H1 (cell line): ENCODE data around the gene CNST. TPM values are rescaled to one million over a fixed set of nuclear protein-coding genes. Genes with fewer than 3 reads are reported as not detected.

ENCODE experiments used
- CTCF ChIA-PET: fragments of 300-600 bp; sonication (Branson Sonifier 250); formaldehyde crosslinking; loops from one replicate; lab custom pipeline; 2021; ENCODE audit not compliant: partially characterized antibody; lab: Charles Lee
- POLR2A ChIA-PET: fragments of 300-600 bp; sonication (Branson Sonifier 250); formaldehyde crosslinking; loops from one replicate; lab custom pipeline; 2021; ENCODE audit warnings: inconsistent platforms; ENCODE audit not compliant: partially characterized antibody; lab: Charles Lee
- DNase-seq, 2 experiments: peaks; one replicate each; pipeline versions ENCODE4 v3.0.0 to v3.0.0-alpha.2; 2010 to 2022; ENCODE audit warnings: low spot score in 2 of 2, low read depth in 1 of 2, mixed read lengths in 1 of 2
- FAIRE-seq: peaks from 2 replicates; lab custom pipeline; 2011; peaks lifted over from hg19 to GRCh38; lab: Jason Lieb, UNC
- H2AFZ ChIP-seq: 2 replicates; pipeline ENCODE4 v1.8.1; 2012; ENCODE audit warnings: low read length, inconsistent platforms
- H2AK5ac ChIP-seq: 2 replicates; pipeline ENCODE4 v1.6.1; 2013; ENCODE audit warnings: low read depth, low read length
- H2BK120ac ChIP-seq: replicated peaks from 2 replicates; pipeline ENCODE3; 2013; ENCODE audit warnings: low read depth, low read length, inconsistent platforms
- H2BK12ac ChIP-seq: 2 replicates; pipeline ENCODE4 v1.6.1; 2013; ENCODE audit warnings: low read depth, low read length
- H2BK15ac ChIP-seq: 2 replicates; pipeline ENCODE4 v1.6.1; 2013; ENCODE audit warnings: low read length
- H2BK20ac ChIP-seq: 2 replicates; pipeline ENCODE4 v1.6.1; 2013; ENCODE audit warnings: low read length
- H2BK5ac ChIP-seq: 2 replicates; pipeline ENCODE4 v1.6.1; 2013; ENCODE audit warnings: low read depth, low read length
- H3K14ac ChIP-seq: 2 replicates; pipeline ENCODE4 v1.6.1; 2013; ENCODE audit warnings: inconsistent platforms; ENCODE audit not compliant: insufficient read length
- H3K18ac ChIP-seq: 2 replicates; pipeline ENCODE4 v1.6.1; 2013; ENCODE audit warnings: low read length; ENCODE audit errors: extremely low read depth
- H3K23ac ChIP-seq: 2 replicates; pipeline ENCODE4 v1.6.1; 2013; ENCODE audit warnings: inconsistent platforms; ENCODE audit not compliant: insufficient read length
- H3K23me2 ChIP-seq: 2 replicates; pipeline ENCODE4 v1.6.1; 2013; ENCODE audit warnings: low read depth, low read length
- H3K27ac ChIP-seq: 2 replicates; pipeline ENCODE4 v1.6.1; 2011; ENCODE audit warnings: low read depth, low read length, inconsistent platforms
- H3K27me3 ChIP-seq, 4 experiments: replicated peaks in 1 of 4; 1 replicate in 1 of 4; 2 replicates in 3 of 4; pipeline versions ENCODE4 v1.6.1 to v1.8.1; 2011 to 2013; ENCODE audit warnings: low read length in 3 of 4, mild to moderate bottlenecking in 3 of 4, inconsistent platforms in 2 of 4, mixed read lengths in 2 of 4, moderate library complexity in 1 of 4; ENCODE audit not compliant: control insufficient read depth in 3 of 4, insufficient read depth in 3 of 4; ENCODE audit errors: extremely low read depth in 1 of 4
- H3K36me3 ChIP-seq, 4 experiments: 2 replicates each; pipeline versions ENCODE4 v1.6.1 to v1.8.1; 2011 to 2013; ENCODE audit warnings: mild to moderate bottlenecking in 4 of 4, low read length in 3 of 4, moderate library complexity in 2 of 4, control low read depth in 1 of 4, inconsistent platforms in 1 of 4; ENCODE audit not compliant: insufficient read depth in 4 of 4, control insufficient read depth in 2 of 4
- H3K4ac ChIP-seq: replicated peaks from 2 replicates; pipeline ENCODE3; 2013; ENCODE audit warnings: low read length, low read depth, mixed read lengths, inconsistent platforms; ENCODE audit not compliant: insufficient read length
- H3K4me1 ChIP-seq, 4 experiments: replicated peaks in 1 of 4; 1 replicate in 1 of 4; 2 replicates in 3 of 4; pipeline versions ENCODE4 v1.6.1 to v1.8.1; 2011 to 2013; ENCODE audit warnings: low read length in 3 of 4, inconsistent platforms in 2 of 4, mixed read lengths in 1 of 4; ENCODE audit not compliant: insufficient read depth in 4 of 4, control insufficient read depth in 3 of 4
- H3K4me2 ChIP-seq, 2 experiments: 2 replicates each; pipeline versions ENCODE4 v1.6.1 to v1.8.1; 2011 to 2013; ENCODE audit warnings: low read depth in 2 of 2, low read length in 2 of 2, control low read depth in 1 of 2, inconsistent platforms in 1 of 2, mild to moderate bottlenecking in 1 of 2; ENCODE audit not compliant: insufficient read depth in 1 of 2
- H3K4me3 ChIP-seq, 4 experiments: fragments of 200-600, 300-600 bp in 1 of 4; sonication (generic), shearing (Covaris generic), sonication (Bioruptor Twin) in 1 of 4; 2 replicates each; pipeline versions ENCODE4 v1.5.1 to v1.8.1; 2011 to 2016; ENCODE audit warnings: low read length in 4 of 4, low read depth in 3 of 4, control low read depth in 2 of 4, inconsistent platforms in 2 of 4, mild to moderate bottlenecking in 2 of 4, mixed read lengths in 1 of 4, moderate library complexity in 1 of 4; ENCODE audit not compliant: insufficient read depth in 2 of 4; ENCODE audit errors: extremely low read depth in 1 of 4
- H3K56ac ChIP-seq: replicated peaks from 2 replicates; pipeline ENCODE3; 2013; ENCODE audit warnings: low read depth, mild to moderate bottlenecking, mixed read lengths, low read length, inconsistent platforms; ENCODE audit not compliant: insufficient read length
- H3K79me1 ChIP-seq: 2 replicates; pipeline ENCODE4 v1.6.1; 2013; ENCODE audit warnings: low read depth, low read length, control low read depth
- H3K79me2 ChIP-seq, 2 experiments: 2 replicates each; pipeline versions ENCODE4 v1.6.1 to v1.8.1; 2012 to 2013; ENCODE audit warnings: low read length in 2 of 2, mild to moderate bottlenecking in 2 of 2, inconsistent platforms in 1 of 2; ENCODE audit not compliant: insufficient read depth in 2 of 2, control insufficient read depth in 1 of 2
- H3K9ac ChIP-seq, 4 experiments: replicated peaks in 1 of 4; 1 replicate in 1 of 4; 2 replicates in 3 of 4; pipeline versions ENCODE4 v1.6.1 to v1.8.1; 2011 to 2013; ENCODE audit warnings: low read depth in 3 of 4, low read length in 3 of 4, control low read depth in 2 of 4, mild to moderate bottlenecking in 2 of 4, moderate library complexity in 2 of 4, inconsistent platforms in 1 of 4; ENCODE audit errors: extremely low read depth in 1 of 4
- H3K9me3 ChIP-seq, 2 experiments: 2 replicates each; pipeline versions ENCODE4 v1.6.1 to v1.8.1; 2012 to 2013; ENCODE audit warnings: mild to moderate bottlenecking in 2 of 2, moderate library complexity in 2 of 2, control low read depth in 1 of 2, inconsistent platforms in 1 of 2, low read depth in 1 of 2, low read length in 1 of 2, mixed read lengths in 1 of 2; ENCODE audit not compliant: insufficient read depth in 2 of 2
- H4K20me1 ChIP-seq, 2 experiments: replicated peaks in 1 of 2; 2 replicates each; pipeline versions ENCODE3 to v1.8.1; 2011 to 2013; ENCODE audit warnings: inconsistent platforms in 2 of 2, low read length in 2 of 2, mild to moderate bottlenecking in 1 of 2; ENCODE audit not compliant: insufficient read depth in 2 of 2, control insufficient read depth in 1 of 2
- H4K5ac ChIP-seq: 2 replicates; pipeline ENCODE4 v1.6.1; 2013; ENCODE audit warnings: low read length, low read depth, mixed read lengths, inconsistent platforms; ENCODE audit not compliant: insufficient read length
- H4K8ac ChIP-seq: 2 replicates; pipeline ENCODE4 v1.8.0; 2013; ENCODE audit warnings: mild to moderate bottlenecking, moderate library complexity, low read length, inconsistent platforms; ENCODE audit not compliant: insufficient read depth; ENCODE audit errors: extremely low read depth
- H4K91ac ChIP-seq: replicated peaks from 2 replicates; pipeline ENCODE3; 2013; ENCODE audit warnings: low read length, mixed read lengths, inconsistent platforms; ENCODE audit not compliant: insufficient read length
- ATF2 ChIP-seq: IDR thresholded peaks from 2 replicates; pipeline ENCODE4 v1.6.1; 2012; ENCODE audit warnings: low read length, inconsistent platforms
- CTBP2 ChIP-seq: IDR thresholded peaks from 2 replicates; pipeline ENCODE4 v1.7.0; 2011; ENCODE audit warnings: borderline replicate concordance, mild to moderate bottlenecking, moderate library complexity, mixed read lengths, low read length; ENCODE audit not compliant: insufficient read depth, insufficient read length
- GABPA ChIP-seq: IDR thresholded peaks from 2 replicates; pipeline ENCODE4 v1.6.1; 2011; ENCODE audit warnings: mild to moderate bottlenecking, low read length, moderate library complexity, borderline replicate concordance; ENCODE audit not compliant: insufficient read depth
- KDM4A ChIP-seq: IDR thresholded peaks from one replicate; pipeline ENCODE4 v1.7.1; 2012; ENCODE audit warnings: low read depth, mild to moderate bottlenecking, moderate library complexity, low read length, inconsistent platforms; ENCODE audit not compliant: severe bottlenecking
- RAD21 ChIP-seq, 2 experiments: IDR thresholded peaks in 1 of 2; conservative IDR thresholded peaks in 1 of 2; 2 replicates each; pipeline ENCODE4 v1.6.1; 2011; ENCODE audit warnings: low read depth in 2 of 2, low read length in 2 of 2, improper control_type of control experiment in 1 of 2, inconsistent platforms in 1 of 2, mild to moderate bottlenecking in 1 of 2, moderate library complexity in 1 of 2
- SAP30 ChIP-seq: fragments of 300-600 bp; sonication (generic); IDR thresholded peaks from 2 replicates; pipeline ENCODE4 v1.7.1; 2012; ENCODE audit warnings: low read length, moderate library complexity, mild to moderate bottlenecking, inconsistent platforms; ENCODE audit not compliant: insufficient read depth, insufficient replicate concordance
- SP1 ChIP-seq: IDR thresholded peaks from 2 replicates; pipeline ENCODE4 v1.6.1; 2011; ENCODE audit warnings: low read depth, low read length
- WGBS, 2 experiments: shearing (Covaris generic) in 1 of 2; methylation state at CpG; one replicate each; pipeline versions ENCODE4 v1.1.6 to v1.1.7; 2013 to 2015; ENCODE audit warnings: low lambda C conversion rate in 2 of 2, mixed read lengths in 2 of 2, inconsistent platforms in 1 of 2, low coverage in 1 of 2, missing lambda C conversion rate in 1 of 2; ENCODE audit not compliant: insufficient replicate concordance in 2 of 2, insufficient coverage in 1 of 2, insufficient read length in 1 of 2; ENCODE audit errors: extremely low coverage in 1 of 2, missing lambda C conversion rate in 1 of 2; 5-methylcytosine and 5-hydroxymethylcytosine counted together
- polyA plus RNA-seq, 7 experiments: library from polyadenylated mRNA; depleted of rRNA in 3 of 7; stranded (reverse) in 5 of 7; unstranded in 2 of 7; fragments of >200 nt in 5 of 7; fragments of 200-250 nt in 2 of 7; gene quantifications; 1 replicate in 5 of 7; 2 replicates in 1 of 7; 4 replicates in 1 of 7; pipeline versions ENCODE4 v1.2.1 to v1.2.3, GENCODE V29; 2011 to 2013; ENCODE audit warnings: missing spikeins in 2 of 7, mixed read lengths in 2 of 7
- total RNA-seq: library from RNA; stranded (reverse); fragmentation: NEBNext Ultra II Directional; extraction: Animal tissue kit (Norgen Biotek cat#: 25700); gene quantifications from 2 replicates; pipeline ENCODE4 v1.2.1, GENCODE V29; 2021
- TF ChIP-seq, protein P1 (sequence below), 3 experiments: IDR thresholded peaks; 1 replicate in 2 of 3; 2 replicates in 1 of 3; pipeline versions ENCODE4 v1.5.1 to v1.6.1; 2011; ENCODE audit warnings: low read length in 3 of 3, mild to moderate bottlenecking in 3 of 3, inconsistent platforms in 2 of 3, low read depth in 1 of 3, moderate library complexity in 1 of 3; ENCODE audit not compliant: insufficient read depth in 1 of 3; ENCODE audit errors: control extremely low read depth in 1 of 3

Gene CNST
- total and polyA plus RNA-seq, 2 of the 8 experiments (the other 6 are each of a cell fraction or from before 2014, with no cell fraction given), result 5.3 to 21.3 TPM

DNA sequence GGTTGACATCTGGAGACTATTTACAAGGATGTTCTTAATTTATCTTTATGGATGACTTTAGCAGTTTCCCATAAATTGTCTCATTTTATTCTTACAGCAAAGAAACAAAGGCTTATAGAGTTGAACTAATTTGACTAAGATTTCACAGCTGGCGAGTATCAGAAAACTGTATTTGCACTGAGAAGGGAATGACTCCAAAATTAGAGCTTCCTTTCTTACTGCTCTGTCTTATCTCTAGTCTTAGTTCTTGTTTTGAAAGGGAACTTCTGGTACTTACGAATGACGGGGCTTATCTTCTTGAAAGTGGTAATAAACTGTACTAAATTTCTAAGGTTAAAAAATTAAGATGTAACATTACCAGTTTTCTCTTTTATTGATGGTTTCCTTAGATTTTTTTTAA lies 13.6 kb downstream of the CNST start:
- Histone ChIP-seq H4K91ac (no peak overlapping the region), H3K14ac (no peak overlapping the region), H2BK12ac (no peak overlapping the region), H4K20me1 (no peaks in the 10 kb centered on the region), H3K4ac (no peak overlapping the region), H3K18ac (no peak overlapping the region), H2BK120ac (no peak overlapping the region), H3K9ac (no peak overlapping the region), H3K36me3 (no peaks in the 10 kb centered on the region), H3K4me1 (no peaks in the 10 kb centered on the region), H2AFZ (no peak overlapping the region), H2AK5ac (no peak overlapping the region), H3K4me3 (no peak overlapping the region), H3K27ac (no peak overlapping the region), H3K27me3 (no peaks in the 10 kb centered on the region), H2BK20ac (no peak overlapping the region), H2BK15ac (no peak overlapping the region), H3K79me1 (no peaks in the 10 kb centered on the region; the same call in 1 of the 2 replicates), H3K56ac (no peak overlapping the region), H3K9me3 (no peaks in the 10 kb centered on the region), H3K4me2 (no peak overlapping the region), H3K23me2 (no peaks in the 10 kb centered on the region), H2BK5ac (no peak overlapping the region), H4K8ac (no peak overlapping the region), H3K23ac (no peak overlapping the region), H3K79me2 (peaks cover 0 to 34% of the 10 kb centered on the region in 2 experiments; a peak in 2 of 4 replicates), H4K5ac (no peak overlapping the region)
- ChIA-PET CTCF (interaction anchor here (0.6 to 1.1 kb wide), 2 partner anchors 29 to 160 kb away, joined by 3 read pairs; no protein-coding TSS in a partner anchor), POLR2A (interaction anchor here (0.6 kb wide), 1 partner anchor 112 kb away, joined by 3 read pairs; no protein-coding TSS in a partner anchor)
- FAIRE-seq (no peak), DNase-seq (no peak)
- 89% methylated on average over 3 of the region's 3 CpGs; no CpG with 5 or more reads in 1 of the 2 experiments for WGBS, 2 experiments
- TF ChIP-seq KDM4A (no peak), SAP30 (no peak), CTBP2 (no peak), SP1 (no peak), RAD21 (IDR thresholded peaks at IDR 0.05 in 1 of 2, conservative IDR thresholded peaks at IDR 0.05 in 1 of 2; ENCODE audit: low read depth in 2 of 2, low read length in 2 of 2) (no peak), ATF2 (no peak), GABPA (no peak)
- TF ChIP-seq, protein P1, sequence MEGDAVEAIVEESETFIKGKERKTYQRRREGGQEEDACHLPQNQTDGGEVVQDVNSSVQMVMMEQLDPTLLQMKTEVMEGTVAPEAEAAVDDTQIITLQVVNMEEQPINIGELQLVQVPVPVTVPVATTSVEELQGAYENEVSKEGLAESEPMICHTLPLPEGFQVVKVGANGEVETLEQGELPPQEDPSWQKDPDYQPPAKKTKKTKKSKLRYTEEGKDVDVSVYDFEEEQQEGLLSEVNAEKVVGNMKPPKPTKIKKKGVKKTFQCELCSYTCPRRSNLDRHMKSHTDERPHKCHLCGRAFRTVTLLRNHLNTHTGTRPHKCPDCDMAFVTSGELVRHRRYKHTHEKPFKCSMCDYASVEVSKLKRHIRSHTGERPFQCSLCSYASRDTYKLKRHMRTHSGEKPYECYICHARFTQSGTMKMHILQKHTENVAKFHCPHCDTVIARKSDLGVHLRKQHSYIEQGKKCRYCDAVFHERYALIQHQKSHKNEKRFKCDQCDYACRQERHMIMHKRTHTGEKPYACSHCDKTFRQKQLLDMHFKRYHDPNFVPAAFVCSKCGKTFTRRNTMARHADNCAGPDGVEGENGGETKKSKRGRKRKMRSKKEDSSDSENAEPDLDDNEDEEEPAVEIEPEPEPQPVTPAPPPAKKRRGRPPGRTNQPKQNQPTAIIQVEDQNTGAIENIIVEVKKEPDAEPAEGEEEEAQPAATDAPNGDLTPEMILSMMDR (IDR thresholded peaks at IDR 0.05; ENCODE audit: control extremely low read depth in 1 of 3, insufficient read depth in 1 of 3, low read depth in 1 of 3, low read length in 3 of 3), result no peak
